IMR-90 (cell line): ENCODE measurements around the gene PITPNC1. TPM values are rescaled to one million over a fixed set of nuclear protein-coding genes. Genes with fewer than 3 reads are reported as not detected.

ENCODE experiments used
- ATAC-seq: fragments of 200-7000 bp; cut with Tn5 transposase; 2 replicates; pipeline ENCODE4 v1.9.1; 2020; ENCODE audit warnings: low read depth, mild to moderate bottlenecking, moderate library complexity
- BruUV-seq: library from RNA; stranded (reverse); fragments of 400-500 nt; replicated peaks from 2 replicates; lab custom pipeline; 2021; lab: Mats Ljungman, UMichigan
- CTCF ChIA-PET: fragments of 300-600 bp; formaldehyde crosslinking; extraction: SDS; loops from one replicate; lab custom pipeline; 2021; ENCODE audit warnings: antibody characterized with exemption; lab: Yijun Ruan, JAX
- POLR2A ChIA-PET: fragments of 300-600 bp; sonication (Branson Sonifier 250); formaldehyde crosslinking; loops from one replicate; lab custom pipeline; 2022; ENCODE audit warnings: antibody characterized with exemption; ENCODE audit not compliant: unreplicated experiment; lab: Charles Lee
- DNase-seq: peaks from one replicate; pipeline ENCODE4 v3.0.0; 2013
- H2AFZ ChIP-seq: replicated peaks from 2 replicates; pipeline ENCODE3; 2013; ENCODE audit warnings: low read length, mild to moderate bottlenecking; ENCODE audit not compliant: poor library complexity
- H2AK5ac ChIP-seq: 2 replicates; pipeline ENCODE4 v1.6.1; 2013; ENCODE audit warnings: low read depth, low read length, inconsistent platforms
- H2AK9ac ChIP-seq: replicated peaks from 2 replicates; pipeline ENCODE3; 2013; ENCODE audit warnings: mild to moderate bottlenecking, low read depth, low read length, moderate library complexity; ENCODE audit not compliant: poor library complexity
- H2BK120ac ChIP-seq: 2 replicates; pipeline ENCODE4 v1.6.1; 2013; ENCODE audit warnings: low read depth, low read length, inconsistent platforms
- H2BK15ac ChIP-seq: 3 replicates; pipeline ENCODE4 v1.6.1; 2013; ENCODE audit warnings: low read depth, low read length, inconsistent platforms
- H2BK20ac ChIP-seq: 2 replicates; pipeline ENCODE4 v1.6.1; 2013; ENCODE audit warnings: low read depth, mild to moderate bottlenecking, inconsistent platforms, low read length, moderate library complexity
- H2BK5ac ChIP-seq: 2 replicates; pipeline ENCODE4 v1.6.1; 2013; ENCODE audit warnings: mild to moderate bottlenecking, low read depth, low read length, inconsistent platforms; ENCODE audit not compliant: poor library complexity, severe bottlenecking
- H3K14ac ChIP-seq: replicated peaks from 2 replicates; pipeline ENCODE4 v1.6.1; 2013; ENCODE audit warnings: low read depth, low read length, inconsistent platforms
- H3K18ac ChIP-seq: 2 replicates; pipeline ENCODE4 v1.6.1; 2013; ENCODE audit warnings: low read depth, low read length, control low read depth
- H3K23ac ChIP-seq: 2 replicates; pipeline ENCODE4 v1.6.1; 2013; ENCODE audit warnings: low read depth, low read length, inconsistent platforms
- H3K27ac ChIP-seq: 2 replicates; pipeline ENCODE4 v1.5.1; 2013; ENCODE audit warnings: mild to moderate bottlenecking, control low read depth, low read length; ENCODE audit not compliant: insufficient read depth
- H3K27me3 ChIP-seq: 2 replicates; pipeline ENCODE4 v1.6.1; 2013; ENCODE audit warnings: low read length; ENCODE audit not compliant: control insufficient read depth, insufficient read depth
- H3K36me3 ChIP-seq: 2 replicates; pipeline ENCODE4 v1.6.1; 2013; ENCODE audit warnings: low read length, mixed read lengths; ENCODE audit not compliant: control insufficient read depth, insufficient read depth
- H3K4ac ChIP-seq: 2 replicates; pipeline ENCODE4 v1.6.1; 2013; ENCODE audit warnings: low read depth, low read length, inconsistent platforms
- H3K4me1 ChIP-seq: 2 replicates; pipeline ENCODE4 v1.6.1; 2013; ENCODE audit warnings: low read length, mixed read lengths; ENCODE audit not compliant: control insufficient read depth, insufficient read depth
- H3K4me2 ChIP-seq: 2 replicates; pipeline ENCODE4 v1.6.1; 2013; ENCODE audit warnings: low read depth, mild to moderate bottlenecking, control low read depth, low read length, moderate library complexity
- H3K4me3 ChIP-seq: 2 replicates; pipeline ENCODE4 v1.5.1; 2013; ENCODE audit warnings: low read depth, mild to moderate bottlenecking, control low read depth, low read length, moderate library complexity; ENCODE audit not compliant: insufficient read depth
- H3K56ac ChIP-seq: 2 replicates; pipeline ENCODE4 v1.6.1; 2013; ENCODE audit warnings: low read length, inconsistent platforms; ENCODE audit not compliant: insufficient read depth; ENCODE audit errors: extremely low read depth
- H3K79me1 ChIP-seq, 2 experiments: 2 replicates each; pipeline ENCODE4 v1.6.1; 2013; ENCODE audit warnings: low read length in 2 of 2, inconsistent platforms in 1 of 2, low read depth in 1 of 2
- H3K9ac ChIP-seq: 2 replicates; pipeline ENCODE4 v1.6.1; 2013; ENCODE audit warnings: low read depth, low read length, control low read depth
- H3K9me1 ChIP-seq: 2 replicates; pipeline ENCODE4 v1.6.1; 2013; ENCODE audit warnings: low read length, inconsistent platforms; ENCODE audit not compliant: insufficient read depth
- H3K9me3 ChIP-seq: 2 replicates; pipeline ENCODE4 v1.6.1; 2013; ENCODE audit warnings: low read length; ENCODE audit not compliant: control insufficient read depth, insufficient read depth
- H4K20me1 ChIP-seq: 2 replicates; pipeline ENCODE4 v1.6.1; 2013; ENCODE audit warnings: low read length, inconsistent platforms; ENCODE audit not compliant: insufficient read depth
- H4K5ac ChIP-seq: 2 replicates; pipeline ENCODE4 v1.6.1; 2013; ENCODE audit warnings: mild to moderate bottlenecking, low read depth, low read length, control low read depth
- H4K8ac ChIP-seq, 2 experiments: 2 replicates each; pipeline ENCODE4 v1.6.1; 2013; ENCODE audit warnings: low read depth in 2 of 2, low read length in 2 of 2, control low read depth in 1 of 2, inconsistent platforms in 1 of 2
- H4K91ac ChIP-seq: 2 replicates; pipeline ENCODE4 v1.6.1; 2013; ENCODE audit warnings: low read depth, low read length, inconsistent platforms; ENCODE audit not compliant: insufficient read depth
- BHLHE40 ChIP-seq: fragments of 150-350 bp; IDR thresholded peaks from 2 replicates; pipeline ENCODE4 v1.6.1; 2016; ENCODE audit warnings: mild to moderate bottlenecking, low read depth, low read length
- CEBPB ChIP-seq: IDR thresholded peaks from 2 replicates; pipeline ENCODE4 v1.6.1; 2012; ENCODE audit warnings: low read depth, low read length, improper control_type of control experiment
- CHD1 ChIP-seq: IDR thresholded peaks from 2 replicates; pipeline ENCODE4 v1.6.1; 2012; ENCODE audit warnings: low read depth, low read length, improper control_type of control experiment
- ELK1 ChIP-seq: fragments of 150-350 bp; IDR thresholded peaks from 2 replicates; pipeline ENCODE4 v1.6.1; 2016; ENCODE audit warnings: low read depth, mild to moderate bottlenecking, low read length, moderate library complexity, borderline replicate concordance
- FOS ChIP-seq: fragments of 150-350 bp; IDR thresholded peaks from 2 replicates; pipeline ENCODE4 v1.6.1; 2016; ENCODE audit warnings: low read depth, low read length
- MAFK ChIP-seq: IDR thresholded peaks from 2 replicates; pipeline ENCODE4 v1.6.1; 2012; ENCODE audit warnings: low read depth, low read length, improper control_type of control experiment
- MAZ ChIP-seq: IDR thresholded peaks from 2 replicates; pipeline ENCODE4 v1.6.1; 2012; ENCODE audit warnings: low read depth, mild to moderate bottlenecking, low read length, improper control_type of control experiment, moderate library complexity, borderline replicate concordance
- MXI1 ChIP-seq: IDR thresholded peaks from 2 replicates; pipeline ENCODE4 v1.6.1; 2012; ENCODE audit warnings: low read depth, mild to moderate bottlenecking, low read length, moderate library complexity, borderline replicate concordance
- NFE2L2 ChIP-seq: fragments of 150-350 bp; IDR thresholded peaks from 2 replicates; pipeline ENCODE4 v1.6.1; 2016; ENCODE audit warnings: low read depth, mild to moderate bottlenecking, low read length
- POLR2A ChIP-seq: IDR thresholded peaks from 2 replicates; pipeline ENCODE4 v1.6.1; 2012; ENCODE audit warnings: mild to moderate bottlenecking, low read depth, low read length
- RAD21 ChIP-seq: IDR thresholded peaks from 2 replicates; pipeline ENCODE4 v1.6.1; 2012; ENCODE audit warnings: low read length, improper control_type of control experiment
- RCOR1 ChIP-seq: IDR thresholded peaks from 2 replicates; pipeline ENCODE4 v1.6.1; 2012; ENCODE audit warnings: mild to moderate bottlenecking, low read length, improper control_type of control experiment; ENCODE audit not compliant: insufficient replicate concordance
- RFX5 ChIP-seq: IDR thresholded peaks from 2 replicates; pipeline ENCODE4 v1.8.0; 2012; ENCODE audit warnings: low read depth, mild to moderate bottlenecking, low read length, moderate library complexity
- SMC3 ChIP-seq: fragments of 150-350 bp; IDR thresholded peaks from 2 replicates; pipeline ENCODE4 v1.6.1; 2016; ENCODE audit warnings: low read depth, mild to moderate bottlenecking, antibody characterized with exemption, low read length, moderate library complexity
- USF2 ChIP-seq: fragments of 150-350 bp; IDR thresholded peaks from 2 replicates; pipeline ENCODE4 v1.6.1; 2017; ENCODE audit warnings: mild to moderate bottlenecking, antibody characterized with exemption, low read length, low read depth
- WGBS, 2 experiments: methylation state at CpG; one replicate each; pipeline versions ENCODE4 v1.1.5 to v1.1.7; 2013; ENCODE audit warnings: missing lambda C conversion rate in 2 of 2; ENCODE audit not compliant: insufficient read length in 1 of 2; ENCODE audit errors: extremely low coverage in 2 of 2; 5-methylcytosine and 5-hydroxymethylcytosine counted together
- dilution Hi-C: fragments of 300-500 bp; cut with HindIII; formaldehyde crosslinking; loops from one replicate; pipeline ENCODE4 v1.14.3; 2018; ENCODE audit warnings: low sequenced_read_pairs; ENCODE audit not compliant: unreplicated experiment
- in situ Hi-C: fragments of 300-500 bp; cut with MboI; formaldehyde crosslinking; loops from 3 replicates; pipeline ENCODE4 v1.14.3; 2019; ENCODE audit warnings: low sequenced_read_pairs, inconsistent platforms, mixed read lengths
- intact Hi-C: fragments of 100-400 bp; cut with micrococcal nuclease; formaldehyde crosslinking; loops from 2 replicates; pipeline ENCODE4 v1.10.0; 2022
- polyA plus RNA-seq, 3 experiments: library from polyadenylated mRNA; depleted of rRNA; stranded (reverse); fragments of >200 nt; gene quantifications; 2 replicates each; pipeline ENCODE4 v1.2.3, GENCODE V29; 2012; ENCODE audit warnings: low replicate concordance in 1 of 3
- total RNA-seq: library from RNA; depleted of rRNA; stranded (reverse); fragments of >200 nt; gene quantifications from 2 replicates; pipeline ENCODE4 v1.2.3, GENCODE V29; 2012
- TF ChIP-seq, protein P1 (sequence below): conservative IDR thresholded peaks from 2 replicates; pipeline ENCODE4 v1.5.1; 2012; ENCODE audit warnings: mild to moderate bottlenecking, low read depth, low read length, improper control_type of control experiment

Gene PITPNC1
- total and polyA plus RNA-seq, 2 of the 4 experiments (the other 2 are of a cell fraction): 4.1 TPM

- H3K18ac ChIP-seq: no peak overlapping the region
- H3K23ac ChIP-seq: no peak overlapping the region
- H3K4me1 ChIP-seq: no peaks in the 10 kb centered on the region; the same call in 1 of the 2 replicates
- H2BK120ac ChIP-seq: no peak overlapping the region
- H2AK5ac ChIP-seq: no peak overlapping the region
- H3K27ac ChIP-seq: no peak overlapping the region
- no peak overlapping the region for H2BK15ac ChIP-seq
- H3K4ac ChIP-seq: no peak overlapping the region
- no peak overlapping the region for H3K14ac ChIP-seq
- no peak overlapping the region for H4K5ac ChIP-seq
- H3K27me3 ChIP-seq: no peaks in the 10 kb centered on the region
- H2AFZ ChIP-seq: no peak overlapping the region
- H4K91ac ChIP-seq: no peak overlapping the region
- POLR2A ChIA-PET: no interaction called here
- 79% methylated on average over 2 of the region's 10 CpGs; no CpG with 5 or more reads in 1 of the 2 experiments for WGBS, 2 experiments
- CTCF ChIA-PET: no interaction called here
- no peaks in the 10 kb centered on the region for H3K9me3 ChIP-seq
- no peak overlapping the region for H2AK9ac ChIP-seq
- H3K79me1 ChIP-seq: no peaks in the 10 kb centered on the region; a peak in 2 of 4 replicates
- no peak overlapping the region for H3K9ac ChIP-seq
- 0 out of 2 replicates have a peak, but pooled peaks cover 3% of the 10 kb centered on the region for H3K9me1 ChIP-seq
- H2BK20ac ChIP-seq: no peak overlapping the region
- no peak overlapping the region for H3K56ac ChIP-seq
- H3K36me3 ChIP-seq: no peaks in the 10 kb centered on the region
- no TSS peak for BruUV-seq
- in situ Hi-C loops: no loop called here
- TF ChIP-seq RAD21: no peak
- TF ChIP-seq CHD1: no peak
- TF ChIP-seq SMC3: no peak
- TF ChIP-seq, protein P1, sequence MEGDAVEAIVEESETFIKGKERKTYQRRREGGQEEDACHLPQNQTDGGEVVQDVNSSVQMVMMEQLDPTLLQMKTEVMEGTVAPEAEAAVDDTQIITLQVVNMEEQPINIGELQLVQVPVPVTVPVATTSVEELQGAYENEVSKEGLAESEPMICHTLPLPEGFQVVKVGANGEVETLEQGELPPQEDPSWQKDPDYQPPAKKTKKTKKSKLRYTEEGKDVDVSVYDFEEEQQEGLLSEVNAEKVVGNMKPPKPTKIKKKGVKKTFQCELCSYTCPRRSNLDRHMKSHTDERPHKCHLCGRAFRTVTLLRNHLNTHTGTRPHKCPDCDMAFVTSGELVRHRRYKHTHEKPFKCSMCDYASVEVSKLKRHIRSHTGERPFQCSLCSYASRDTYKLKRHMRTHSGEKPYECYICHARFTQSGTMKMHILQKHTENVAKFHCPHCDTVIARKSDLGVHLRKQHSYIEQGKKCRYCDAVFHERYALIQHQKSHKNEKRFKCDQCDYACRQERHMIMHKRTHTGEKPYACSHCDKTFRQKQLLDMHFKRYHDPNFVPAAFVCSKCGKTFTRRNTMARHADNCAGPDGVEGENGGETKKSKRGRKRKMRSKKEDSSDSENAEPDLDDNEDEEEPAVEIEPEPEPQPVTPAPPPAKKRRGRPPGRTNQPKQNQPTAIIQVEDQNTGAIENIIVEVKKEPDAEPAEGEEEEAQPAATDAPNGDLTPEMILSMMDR: no peak
- no peak for TF ChIP-seq MXI1
- TF ChIP-seq RCOR1: no peak
- TF ChIP-seq FOS: no peak
- no peak for TF ChIP-seq POLR2A
- no peak for TF ChIP-seq MAZ
- no peak for TF ChIP-seq ELK1
- TF ChIP-seq RFX5: no peak
- TF ChIP-seq BHLHE40: no peak
- no peak for TF ChIP-seq MAFK
- no peak for TF ChIP-seq NFE2L2
- no peak for TF ChIP-seq CEBPB
- no peak for TF ChIP-seq USF2
- no peak overlapping the region for H3K4me2 ChIP-seq
- no peak overlapping the region for H3K4me3 ChIP-seq
- intact Hi-C loops: no loop called here
- H4K8ac ChIP-seq: no peak overlapping the region
- no peak overlapping the region for H2BK5ac ChIP-seq
- no peaks in the 10 kb centered on the region for H4K20me1 ChIP-seq
- dilution Hi-C loops: no loop called here
- no peak for DNase-seq
- no peak for ATAC-seq
Observed at GRCh38 chr17:67562005-67562404, 184.9 kb downstream of the PITPNC1 start.
